ENCODE data around the gene IGFBP3.

Gene IGFBP3

DNA sequence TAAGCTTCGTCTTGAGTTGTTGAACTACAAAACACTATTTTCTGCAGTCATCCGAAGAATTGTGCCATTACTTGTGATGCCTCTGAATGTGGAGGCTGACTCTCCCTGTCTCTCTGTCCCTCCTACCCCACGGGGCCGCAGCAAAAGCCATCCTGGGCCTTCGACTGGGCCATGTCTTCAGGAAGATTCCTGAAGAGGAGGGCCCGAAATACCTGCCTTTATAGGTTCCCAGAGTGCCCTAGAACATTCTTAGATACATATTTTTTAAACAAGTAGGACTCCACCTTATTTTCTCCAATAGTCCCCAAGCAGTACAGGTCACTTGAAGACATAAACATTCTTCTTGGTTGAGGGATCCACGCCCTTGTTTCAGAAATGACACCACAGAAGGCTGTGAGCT lies 8.1 kb downstream of the IGFBP3 start:
- no peak overlapping the region for H3K9ac ChIP-seq (ENCODE audit: low read length)
- H3K79me2 ChIP-seq (ENCODE audit: low read length), result no peaks in the 10 kb centered on the region
- no peaks in the 10 kb centered on the region for H3F3A ChIP-seq (ENCODE audit: insufficient read depth, low read length)
- no peaks in the 10 kb centered on the region for H3K9me3 ChIP-seq (replicated peaks; ENCODE audit: insufficient read depth, low read length)
- no peak overlapping the region for H3K4me2 ChIP-seq (ENCODE audit: low read depth, low read length)
- DNase-seq, result no peak
- TF ChIP-seq CTCF (IDR thresholded peaks at IDR 0.05; ENCODE audit: low read length) (no peak), EZH2 (optimal IDR thresholded peaks at IDR 0.05; ENCODE audit: low read depth, low read length) (no peak), EZH2phosphoT487 (IDR thresholded peaks at IDR 0.05; ENCODE audit: low read length) (no peak)
- H3K27me3 ChIP-seq (replicated peaks; ENCODE audit: insufficient read depth, low read length), result no peaks in the 10 kb centered on the region
- no peaks in the 10 kb centered on the region for H3K36me3 ChIP-seq (replicated peaks; ENCODE audit: insufficient read depth, low read length)
- no peak overlapping the region for H3K4me3 ChIP-seq (ENCODE audit: low read length)
- H3K4me1 ChIP-seq (ENCODE audit: low read length), result 0 out of 2 replicates have a peak, but pooled peaks cover under 1% of the 10 kb centered on the region
- no peak overlapping the region for H3K27ac ChIP-seq (ENCODE audit: low read length)
- no peak overlapping the region for H2AFZ ChIP-seq (ENCODE audit: low read length)
- H3K9me2 ChIP-seq (replicated peaks; ENCODE audit: insufficient read depth, low read length), result no peaks in the 10 kb centered on the region
- no peaks in the 10 kb centered on the region for H4K20me1 ChIP-seq (ENCODE audit: insufficient read depth, low read length)

DNA sequence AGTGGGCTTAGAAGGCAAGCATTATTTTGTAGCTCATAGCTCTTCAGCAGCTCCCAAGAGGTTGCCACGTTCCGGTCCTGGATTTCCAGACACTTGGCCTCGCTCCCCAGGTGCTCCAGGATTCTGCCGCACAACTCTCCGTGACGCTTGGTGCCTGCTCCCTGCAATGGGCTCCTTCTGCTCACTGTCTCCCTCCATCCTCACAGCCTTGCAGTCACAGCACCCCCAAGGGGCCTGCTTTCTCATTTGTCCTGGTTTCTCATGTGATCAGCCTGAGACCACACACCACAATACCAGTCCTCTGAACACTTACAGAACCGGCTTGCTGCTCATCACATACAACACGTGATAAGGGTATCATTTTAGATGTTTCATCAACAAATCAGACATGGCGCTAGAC lies 9.8 kb downstream of the IGFBP3 start:
- no peaks in the 10 kb centered on the region for H3K36me3 ChIP-seq (replicated peaks; ENCODE audit: insufficient read depth, low read length)
- no peaks in the 10 kb centered on the region for H3K27me3 ChIP-seq (replicated peaks; ENCODE audit: insufficient read depth, low read length)
- no peak for TF ChIP-seq CTCF (IDR thresholded peaks at IDR 0.05; ENCODE audit: low read length)
- TF ChIP-seq EZH2phosphoT487 (IDR thresholded peaks at IDR 0.05; ENCODE audit: low read length), result no peak
- no peak for TF ChIP-seq EZH2 (optimal IDR thresholded peaks at IDR 0.05; ENCODE audit: low read depth, low read length)
- H3K9me3 ChIP-seq (replicated peaks; ENCODE audit: insufficient read depth, low read length), result no peaks in the 10 kb centered on the region
- no peak overlapping the region for H3K27ac ChIP-seq (ENCODE audit: low read length)
- no peaks in the 10 kb centered on the region for H3K4me1 ChIP-seq (ENCODE audit: low read length)
- no peak overlapping the region for H2AFZ ChIP-seq (ENCODE audit: low read length)
- no peaks in the 10 kb centered on the region for H3F3A ChIP-seq (ENCODE audit: insufficient read depth, low read length)
- H3K4me3 ChIP-seq (ENCODE audit: low read length), result no peak overlapping the region
- H3K9me2 ChIP-seq (replicated peaks; ENCODE audit: insufficient read depth, low read length), result no peaks in the 10 kb centered on the region
- H3K9ac ChIP-seq (ENCODE audit: low read length), result no peak overlapping the region
- DNase-seq, result no peak
- H3K79me2 ChIP-seq (ENCODE audit: low read length), result no peaks in the 10 kb centered on the region
- no peak overlapping the region for H3K4me2 ChIP-seq (ENCODE audit: low read depth, low read length)
- no peaks in the 10 kb centered on the region for H4K20me1 ChIP-seq (ENCODE audit: insufficient read depth, low read length)

DNA sequence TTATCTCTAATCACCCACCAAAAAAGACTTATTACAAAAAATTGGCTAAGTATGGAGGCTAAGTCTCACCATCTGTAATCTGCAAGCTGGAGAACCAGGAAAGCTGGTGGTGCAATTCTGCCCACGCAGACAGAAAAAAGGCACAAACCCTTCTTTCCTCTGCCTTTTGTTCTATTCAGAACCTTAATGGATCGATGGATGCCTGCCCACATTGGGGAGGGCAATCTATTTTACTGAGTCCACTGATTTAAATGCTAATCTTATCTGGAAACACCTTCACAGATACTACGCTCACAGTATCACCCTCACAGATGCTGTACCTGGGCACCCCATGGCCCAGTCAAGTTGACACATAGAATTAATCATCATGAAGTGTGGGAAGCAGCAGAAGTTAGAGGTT lies 10.2 kb downstream of the IGFBP3 start:
- no peak overlapping the region for H3K9ac ChIP-seq (ENCODE audit: low read length)
- H4K20me1 ChIP-seq (ENCODE audit: insufficient read depth, low read length), result no peaks in the 10 kb centered on the region
- H3K4me1 ChIP-seq (ENCODE audit: low read length), result no peaks in the 10 kb centered on the region
- H3F3A ChIP-seq (ENCODE audit: insufficient read depth, low read length), result no peaks in the 10 kb centered on the region
- no peaks in the 10 kb centered on the region for H3K27me3 ChIP-seq (replicated peaks; ENCODE audit: insufficient read depth, low read length)
- H3K4me3 ChIP-seq (ENCODE audit: low read length), result no peak overlapping the region
- no peaks in the 10 kb centered on the region for H3K9me3 ChIP-seq (replicated peaks; ENCODE audit: insufficient read depth, low read length)
- no peak overlapping the region for H3K4me2 ChIP-seq (ENCODE audit: low read depth, low read length)
- H3K27ac ChIP-seq (ENCODE audit: low read length), result no peak overlapping the region
- H3K36me3 ChIP-seq (replicated peaks; ENCODE audit: insufficient read depth, low read length), result no peaks in the 10 kb centered on the region
- H3K79me2 ChIP-seq (ENCODE audit: low read length), result no peaks in the 10 kb centered on the region
- no peak overlapping the region for H2AFZ ChIP-seq (ENCODE audit: low read length)
- TF ChIP-seq CTCF (IDR thresholded peaks at IDR 0.05; ENCODE audit: low read length) (no peak), EZH2phosphoT487 (IDR thresholded peaks at IDR 0.05; ENCODE audit: low read length) (no peak), EZH2 (optimal IDR thresholded peaks at IDR 0.05; ENCODE audit: low read depth, low read length) (no peak)
- DNase-seq, result no peak
- H3K9me2 ChIP-seq (replicated peaks; ENCODE audit: insufficient read depth, low read length), result no peaks in the 10 kb centered on the region

Measured in MM.1S (cell line).